Left renal pelvis (tissue), 4 donors: ENCODE measurements around the gene TCEA3. TPM values are rescaled to one million over a fixed set of nuclear protein-coding genes. Genes with fewer than 3 reads are reported as not detected.
"Not testable (repeated sequence)": the region's sequence is repeated elsewhere in the genome, so short reads cannot be mapped to it uniquely, and the experiment has no call there.

ENCODE experiments used
- DNase-seq, 4 donors: peaks; one replicate each; pipeline ENCODE4 v3.0.0-alpha.2; 2013; ENCODE audit warnings: low read depth in 4 of 4, low spot score in 3 of 4
- polyA plus RNA-seq, 4 donors: library from polyadenylated mRNA; unstranded; fragments of 120-200 nt; gene quantifications; one replicate each; pipeline ENCODE4 v1.2.1, GENCODE V29; 2013; ENCODE audit not compliant: insufficient read length in 4 of 4

TCEA3 gene
- polyA plus RNA-seq, 4 donors: 11.2 to 55.1 (median 38.5) TPM

- no peak for DNase-seq
Observed at GRCh38 chr1:23395154-23395724, 29.3 kb downstream of the TCEA3 start.

- DNase-seq: no peak
Observed at GRCh38 chr1:23394684-23395083, 29.9 kb downstream of the TCEA3 start.

- no peak for DNase-seq
Observed at GRCh38 chr1:23394181-23394580, 30.4 kb downstream of the TCEA3 start.

- no peak for DNase-seq
Observed at GRCh38 chr1:23393706-23394105, 30.8 kb downstream of the TCEA3 start.

- no peak for DNase-seq
Observed at GRCh38 chr1:23392125-23392855, 32.3 kb downstream of the TCEA3 start.

GRCh38 chr1:23389837-23390321 lies 34.7 kb downstream of the TCEA3 start:
- DNase-seq: no peak

- no peak for DNase-seq
Observed at GRCh38 chr1:23387494-23387893, 37.1 kb downstream of the TCEA3 start.

GRCh38 chr1:23385119-23385621 lies 39.4 kb downstream of the TCEA3 start:
- no peak for DNase-seq

GRCh38 chr1:23384312-23385058 lies 40.1 kb downstream of the TCEA3 start:
- no peak for DNase-seq

GRCh38 chr1:23383577-23384311 lies 40.8 kb downstream of the TCEA3 start:
- DNase-seq: no peak

- no peak for DNase-seq
Observed at GRCh38 chr1:23381233-23381885, 43.2 kb downstream of the TCEA3 start.

- no peak for DNase-seq
Observed at GRCh38 chr1:23380719-23381118, 43.8 kb downstream of the TCEA3 start.

GRCh38 chr1:23380236-23380635 lies 44.3 kb downstream of the TCEA3 start:
- DNase-seq: not testable (repeated sequence)

- DNase-seq: no peak
Observed at GRCh38 chr1:23376890-23377811, 47.4 kb downstream of the TCEA3 start.

- DNase-seq: not testable (repeated sequence)
Observed at GRCh38 chr1:23374079-23374735, 50.3 kb downstream of the TCEA3 start.

GRCh38 chr1:23371987-23372880 lies 52.3 kb downstream of the TCEA3 start:
- no peak for DNase-seq
